ENCODE data around the gene MEDAG.

The MEDAG gene

DNA sequence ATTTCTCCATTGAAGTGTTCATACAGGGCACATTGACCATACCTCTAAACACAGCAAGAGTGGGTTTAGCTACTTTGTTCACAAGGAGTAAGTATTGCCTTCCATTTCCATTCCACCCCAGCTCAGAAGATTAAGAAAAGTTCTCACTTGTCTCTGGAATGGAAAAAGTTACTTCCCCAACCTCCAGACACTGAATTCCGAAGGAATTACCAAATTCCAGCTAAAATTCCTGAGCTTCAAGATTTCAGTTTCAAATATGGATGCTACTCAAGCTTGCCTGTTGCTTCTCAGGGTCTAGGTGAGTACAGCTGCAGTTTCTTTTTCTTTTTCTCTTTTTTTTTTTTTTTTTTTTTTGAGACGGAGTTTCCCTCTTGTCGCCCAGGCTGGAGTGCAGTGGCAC is 60.0 kb downstream of the MEDAG start:
- DNase-seq, result no peak

DNA sequence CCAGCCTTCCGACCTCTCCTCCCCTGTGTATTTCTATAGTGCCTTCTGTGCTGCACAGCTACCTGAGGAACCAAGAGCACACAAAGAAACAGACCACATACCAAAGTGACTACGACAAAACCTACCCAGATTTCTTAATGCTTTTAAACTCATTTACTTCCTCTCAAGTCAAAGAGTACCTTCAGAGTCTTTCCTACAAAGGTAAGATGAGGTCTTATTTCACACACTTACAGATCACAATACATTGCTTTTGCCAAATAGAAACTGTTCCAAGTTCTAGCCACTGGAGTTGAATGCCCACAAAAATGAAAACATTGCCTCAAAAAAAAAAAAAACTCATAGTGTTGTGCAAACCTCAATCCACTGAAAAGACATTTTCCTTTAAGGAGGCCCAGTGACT is 62.8 kb downstream of the MEDAG start:
- DNase-seq, result no peak

DNA sequence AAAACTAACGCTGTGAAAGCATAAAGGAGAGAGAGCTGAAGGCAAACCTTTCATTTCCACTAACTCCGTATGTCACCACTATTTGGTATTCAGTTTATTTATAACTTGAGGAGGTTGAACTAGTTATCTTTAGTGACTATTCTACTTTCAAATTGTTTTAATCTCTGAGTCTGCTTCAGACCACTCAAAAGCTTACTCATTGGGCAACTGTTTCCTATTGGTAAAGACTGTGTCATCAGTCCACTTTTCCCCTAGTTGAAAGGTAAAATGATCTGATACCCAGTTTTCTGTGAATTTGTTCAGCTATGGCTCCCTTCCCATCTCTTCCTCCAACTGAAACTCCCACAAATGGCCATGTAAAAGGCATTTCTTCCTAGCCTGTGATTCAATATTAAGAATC is 65.5 kb downstream of the MEDAG start:
- DNase-seq, result no peak

DNA sequence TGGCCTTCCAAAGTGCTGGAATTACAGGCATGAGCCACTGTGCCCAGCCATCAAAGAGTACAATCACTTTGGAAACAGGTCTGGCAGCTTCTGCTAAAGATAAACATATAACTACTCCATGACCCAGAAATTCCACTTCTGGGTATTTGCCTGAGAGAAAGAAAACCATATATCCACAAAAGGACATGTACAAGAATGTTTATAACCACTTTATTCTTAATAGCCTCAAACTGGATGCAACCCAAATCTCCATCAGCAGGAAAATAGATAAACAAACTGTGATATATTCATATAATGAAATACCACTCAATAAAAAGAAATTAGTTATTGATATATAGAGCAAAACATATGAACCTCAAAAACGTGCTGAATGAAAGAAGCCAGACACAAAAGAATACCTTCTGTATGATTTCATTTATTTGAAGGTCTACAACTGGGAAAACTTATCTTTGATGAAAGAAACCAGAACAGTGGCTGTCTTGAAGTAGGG is 66.9 kb downstream of the MEDAG start:
- no peak for DNase-seq

DNA sequence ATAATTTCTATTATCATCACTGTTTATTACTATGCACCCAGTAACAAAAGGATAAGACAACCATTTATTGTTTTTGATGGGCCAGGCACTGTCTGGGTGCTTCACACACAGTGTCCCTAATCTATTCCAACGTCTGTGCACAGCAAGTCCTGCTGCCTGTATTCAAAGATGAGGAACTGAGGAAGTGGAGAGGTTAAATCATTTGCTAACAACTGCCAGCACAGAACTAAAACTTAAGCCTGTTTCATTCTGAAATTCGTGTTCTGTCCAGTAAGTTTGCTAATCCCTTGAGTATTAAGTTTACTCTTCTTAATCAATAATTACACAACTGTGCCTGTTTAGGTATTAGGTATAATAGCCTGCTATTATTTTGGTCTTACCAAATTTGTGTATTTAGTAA is 68.3 kb downstream of the MEDAG start:
- no peak for DNase-seq
